Keratinocyte (primary cell): Measurements from ENCODE around the gene KSR1. TPM values are rescaled to one million over a fixed set of nuclear protein-coding genes. Genes with fewer than 3 reads are reported as not detected.

Source experiments
- DNase-seq: peaks from one replicate; pipeline ENCODE4 v3.0.0-alpha.2; 2011; ENCODE audit warnings: low read depth, missing footprints, low spot score
- FAIRE-seq: peaks from 2 replicates; lab custom pipeline; 2011; peaks lifted over from hg19 to GRCh38; lab: Jason Lieb, UNC
- H2AFZ ChIP-seq: 2 replicates; pipeline ENCODE4 v1.6.0; 2012; ENCODE audit warnings: low read length, control low read depth, inconsistent platforms; ENCODE audit not compliant: control insufficient read depth
- H3K27ac ChIP-seq: 2 replicates; pipeline ENCODE4 v1.5.1; 2011; ENCODE audit warnings: low read length; ENCODE audit not compliant: control insufficient read depth, insufficient read depth
- H3K27me3 ChIP-seq: 3 replicates; pipeline ENCODE4 v1.6.0; 2011; ENCODE audit warnings: low read length; ENCODE audit not compliant: control insufficient read depth, insufficient read depth; ENCODE audit errors: extremely low read depth
- H3K36me3 ChIP-seq, 2 experiments: 2 replicates in 1 of 2; 3 replicates in 1 of 2; pipeline ENCODE4 v1.5.1; 2011; ENCODE audit warnings: low read length in 2 of 2, mild to moderate bottlenecking in 1 of 2; ENCODE audit not compliant: control insufficient read depth in 2 of 2, insufficient read depth in 2 of 2; ENCODE audit errors: extremely low read depth in 1 of 2
- H3K4me1 ChIP-seq: 3 replicates; pipeline ENCODE4 v1.5.1; 2011; ENCODE audit warnings: low read length; ENCODE audit not compliant: control insufficient read depth, insufficient read depth; ENCODE audit errors: extremely low read depth
- H3K4me2 ChIP-seq: 3 replicates; pipeline ENCODE4 v1.6.0; 2011; ENCODE audit warnings: low read depth, low read length; ENCODE audit not compliant: control insufficient read depth, insufficient read depth; ENCODE audit errors: extremely low read depth
- H3K4me3 ChIP-seq, 3 experiments: fragments of 200-600 bp in 1 of 3; sonication (generic) in 1 of 3; 2 replicates in 2 of 3; 3 replicates in 1 of 3; pipeline ENCODE4 v1.5.1; 2011 to 2016; ENCODE audit warnings: low read length in 3 of 3, mild to moderate bottlenecking in 3 of 3, control low read depth in 2 of 3, inconsistent platforms in 1 of 3, low read depth in 1 of 3, mixed read lengths in 1 of 3, mixed run types in 1 of 3, moderate library complexity in 1 of 3; ENCODE audit not compliant: control insufficient read depth in 2 of 3, insufficient read depth in 2 of 3; ENCODE audit errors: extremely low read depth in 1 of 3
- H3K79me2 ChIP-seq: 2 replicates; pipeline ENCODE4 v1.6.0; 2012; ENCODE audit warnings: low read length; ENCODE audit not compliant: control insufficient read depth, insufficient read depth
- H3K9ac ChIP-seq: 3 replicates; pipeline ENCODE4 v1.6.0; 2011; ENCODE audit warnings: low read length; ENCODE audit not compliant: control insufficient read depth, insufficient read depth; ENCODE audit errors: extremely low read depth
- H3K9me1 ChIP-seq: 3 replicates; pipeline ENCODE4 v1.6.0; 2011; ENCODE audit warnings: low read length; ENCODE audit not compliant: control insufficient read depth, insufficient read depth; ENCODE audit errors: extremely low read depth
- H3K9me3 ChIP-seq: 2 replicates; pipeline ENCODE4 v1.5.1; 2012; ENCODE audit warnings: low read depth, low read length; ENCODE audit not compliant: control insufficient read depth
- H4K20me1 ChIP-seq: 3 replicates; pipeline ENCODE4 v1.6.0; 2011; ENCODE audit warnings: low read length; ENCODE audit not compliant: control insufficient read depth, insufficient read depth; ENCODE audit errors: extremely low read depth
- CTCF ChIP-seq, 3 experiments: IDR thresholded peaks in 1 of 3; conservative IDR thresholded peaks in 1 of 3; optimal IDR thresholded peaks in 1 of 3; 2 replicates in 2 of 3; 3 replicates in 1 of 3; pipeline versions ENCODE3 to v1.5.1; 2011; ENCODE audit warnings: low read length in 3 of 3, mild to moderate bottlenecking in 3 of 3, moderate library complexity in 2 of 3, control low read depth in 1 of 3, inconsistent platforms in 1 of 3; ENCODE audit not compliant: insufficient read depth in 2 of 3; ENCODE audit errors: extremely low read depth in 1 of 3
- EZH2 ChIP-seq: IDR thresholded peaks from one replicate; pipeline ENCODE4 v1.6.1; 2012; ENCODE audit warnings: inconsistent platforms, mild to moderate bottlenecking, low read length, moderate library complexity
- dilution Hi-C: fragments of 300-500 bp; cut with MboI; formaldehyde crosslinking; loops from one replicate; pipeline ENCODE4 v1.7.0; 2020; ENCODE audit warnings: low sequenced_read_pairs; ENCODE audit not compliant: extremely low pct_ligation_motif_present
- polyA plus RNA-seq, 5 experiments: library from polyadenylated mRNA; depleted of rRNA in 3 of 5; stranded (reverse) in 3 of 5; stranded (forward) in 1 of 5; unstranded in 1 of 5; fragments of >200 nt; gene quantifications; 1 replicate in 1 of 5; 2 replicates in 3 of 5; 3 replicates in 1 of 5; pipeline versions ENCODE4 v1.2.1 to v1.2.3, GENCODE V29; 2011 to 2012; ENCODE audit warnings: missing spikeins in 2 of 5, low read depth in 1 of 5, low replicate concordance in 1 of 5

Gene KSR1
- polyA plus RNA-seq, 1 donor (not counting 4 experiments of a cell fraction or from before 2014, with no cell fraction given): 1.3 TPM

GRCh38 chr17:27475981-27476895 is 20.0 kb downstream of the KSR1 start:
- Histone ChIP-seq H3K27me3 (no peaks in the 10 kb centered on the region), H3K9ac (no peak overlapping the region), H3K4me1 (peaks cover 18% of the 10 kb centered on the region), H3K36me3 (no peaks in the 10 kb centered on the region), H2AFZ (no peak overlapping the region), H3K4me2 (no peak overlapping the region), H3K79me2 (no peaks in the 10 kb centered on the region), H3K9me1 (no peaks in the 10 kb centered on the region), H3K27ac (no peak overlapping the region), H4K20me1 (no peaks in the 10 kb centered on the region), H3K4me3 (no peak overlapping the region), H3K9me3 (no peaks in the 10 kb centered on the region)
- dilution Hi-C loops: no loop called here
- FAIRE-seq (no peak), DNase-seq (no peak)
- no peak for TF ChIP-seq CTCF (optimal IDR thresholded peaks at IDR 0.05 in 1 of 3, IDR thresholded peaks at IDR 0.05 in 1 of 3, conservative IDR thresholded peaks at IDR 0.05 in 1 of 3; ENCODE audit: extremely low read depth in 1 of 3, insufficient read depth in 2 of 3, low read length in 3 of 3)
- no peak for TF ChIP-seq EZH2

DNA sequence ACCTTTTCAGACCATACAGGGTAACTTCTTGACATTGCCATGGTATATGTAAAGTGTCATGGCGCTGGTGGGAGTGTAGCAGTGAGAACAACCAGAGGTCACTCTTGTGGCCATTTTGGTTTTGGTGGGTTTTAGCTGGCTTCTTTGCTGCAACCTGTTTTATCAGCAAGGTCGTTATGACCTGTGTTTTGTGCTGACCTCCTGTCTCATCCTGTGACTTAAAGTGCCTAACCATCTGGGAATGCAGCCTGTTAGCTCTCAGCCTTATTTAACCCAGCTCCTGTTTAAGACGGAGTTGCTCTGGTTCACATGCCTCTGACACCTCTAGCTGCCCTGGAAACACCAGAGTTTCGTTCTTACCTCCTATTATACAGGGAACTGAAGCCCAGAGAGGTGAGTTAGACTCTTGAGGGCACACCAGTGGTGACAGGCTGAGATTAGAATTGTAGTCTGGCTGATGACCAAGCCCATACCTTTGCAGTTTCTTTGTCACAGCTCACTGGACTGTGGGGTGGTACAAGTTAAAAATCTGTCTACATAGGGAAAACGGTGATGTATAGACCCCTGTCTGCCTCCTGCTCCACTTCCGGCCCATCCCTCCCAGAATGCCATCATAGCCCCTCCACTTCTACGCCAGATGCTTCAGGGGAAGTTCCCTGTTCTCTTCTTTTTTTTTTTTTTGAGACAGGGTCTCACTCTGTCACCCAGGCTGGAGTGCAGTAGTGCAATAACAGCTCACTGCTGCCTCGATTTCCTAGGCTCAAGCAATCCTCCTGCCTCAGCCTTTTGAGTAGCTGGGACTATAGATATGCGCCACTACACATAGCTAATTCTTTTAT is 21.0 kb downstream of the KSR1 start:
- dilution Hi-C loops: no loop called here
- Histone ChIP-seq H3K36me3 (no peaks in the 10 kb centered on the region), H3K9me3 (no peaks in the 10 kb centered on the region), H4K20me1 (no peaks in the 10 kb centered on the region), H3K9ac (no peak overlapping the region), H3K4me1 (peaks cover 9% of the 10 kb centered on the region), H3K4me3 (no peak overlapping the region), H3K27ac (no peak overlapping the region), H2AFZ (no peak overlapping the region), H3K79me2 (no peaks in the 10 kb centered on the region), H3K4me2 (no peak overlapping the region), H3K9me1 (no peaks in the 10 kb centered on the region), H3K27me3 (no peaks in the 10 kb centered on the region)
- no peak for TF ChIP-seq EZH2
- no peak for TF ChIP-seq CTCF (optimal IDR thresholded peaks at IDR 0.05 in 1 of 3, IDR thresholded peaks at IDR 0.05 in 1 of 3, conservative IDR thresholded peaks at IDR 0.05 in 1 of 3; ENCODE audit: extremely low read depth in 1 of 3, insufficient read depth in 2 of 3, low read length in 3 of 3)
- DNase-seq: no peak
- no peak for FAIRE-seq
